GM19372 (cell line): ENCODE data around the gene DIPK1B.
"Not testable (repeated sequence)": the region's sequence is repeated elsewhere in the genome, so short reads cannot be mapped to it uniquely, and the experiment has no call there.

ENCODE experiments used
- ATAC-seq: cut with Tn5 transposase; IDR thresholded peaks from one replicate; pipeline ENCODE4 v1.9.1; 2021; ENCODE audit warnings: mild to moderate bottlenecking, low read depth, moderate library complexity; ENCODE audit not compliant: unreplicated experiment

The DIPK1B gene

GRCh38 chr9:136762221-136762691, 49.9 kb downstream of the DIPK1B start:
- no peak for ATAC-seq

DNA sequence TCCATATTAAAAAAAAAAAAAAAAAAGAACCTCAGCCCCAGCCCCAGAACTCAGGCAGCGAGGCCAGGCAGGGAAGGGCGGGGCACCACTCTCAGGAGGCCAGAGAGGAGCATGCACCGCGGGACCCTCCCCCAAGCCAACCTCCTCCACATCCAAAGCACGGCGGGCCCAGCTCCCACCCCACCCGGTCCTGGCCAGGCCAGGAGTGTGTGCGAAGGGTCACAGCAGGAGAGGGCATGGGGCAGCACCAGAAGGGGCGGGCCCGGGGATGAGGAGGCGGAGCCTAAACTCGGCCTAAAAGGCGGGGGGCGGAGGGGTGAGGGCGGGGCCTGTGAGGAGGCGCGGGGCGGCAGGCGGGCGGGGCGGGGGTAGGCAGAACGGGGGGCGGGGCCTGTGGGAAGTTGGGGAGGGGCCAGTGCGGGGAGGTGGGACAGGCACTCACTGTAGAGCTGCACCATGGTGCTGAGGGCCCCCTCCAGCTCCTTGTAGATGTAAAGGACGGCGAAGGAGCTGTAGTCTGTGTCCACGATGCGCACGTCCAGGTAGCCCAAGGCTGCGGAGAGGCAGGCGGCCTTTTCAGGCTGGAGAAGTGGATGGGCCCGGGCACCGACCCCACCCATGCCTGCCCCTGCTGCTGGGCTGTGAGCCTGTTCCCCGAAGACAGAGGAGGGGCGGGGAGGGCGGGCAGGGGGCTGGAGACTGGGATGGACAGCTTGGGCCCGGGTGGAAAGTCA, 50.7 kb downstream of the DIPK1B start:
- no peak for ATAC-seq

DNA sequence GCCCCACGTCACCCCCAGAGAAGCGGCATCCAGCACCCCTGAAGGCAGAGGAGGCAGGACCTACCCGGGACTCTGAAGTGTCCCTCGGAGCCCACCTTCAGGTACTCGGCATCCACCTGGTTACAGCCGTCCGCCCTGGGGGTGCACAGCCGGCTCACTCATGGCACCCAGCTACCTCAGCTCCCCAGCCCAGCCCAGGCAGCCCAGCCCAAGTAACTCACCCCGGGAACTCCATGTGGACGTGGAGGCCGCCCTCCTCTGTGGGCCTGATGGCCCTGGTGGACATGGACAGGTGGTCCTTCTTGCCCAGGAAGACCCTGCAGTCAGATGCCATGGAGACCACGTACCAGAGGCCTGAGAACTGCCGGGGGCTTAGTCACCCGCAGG, 51.3 kb downstream of the DIPK1B start:
- ATAC-seq: no peak

DNA sequence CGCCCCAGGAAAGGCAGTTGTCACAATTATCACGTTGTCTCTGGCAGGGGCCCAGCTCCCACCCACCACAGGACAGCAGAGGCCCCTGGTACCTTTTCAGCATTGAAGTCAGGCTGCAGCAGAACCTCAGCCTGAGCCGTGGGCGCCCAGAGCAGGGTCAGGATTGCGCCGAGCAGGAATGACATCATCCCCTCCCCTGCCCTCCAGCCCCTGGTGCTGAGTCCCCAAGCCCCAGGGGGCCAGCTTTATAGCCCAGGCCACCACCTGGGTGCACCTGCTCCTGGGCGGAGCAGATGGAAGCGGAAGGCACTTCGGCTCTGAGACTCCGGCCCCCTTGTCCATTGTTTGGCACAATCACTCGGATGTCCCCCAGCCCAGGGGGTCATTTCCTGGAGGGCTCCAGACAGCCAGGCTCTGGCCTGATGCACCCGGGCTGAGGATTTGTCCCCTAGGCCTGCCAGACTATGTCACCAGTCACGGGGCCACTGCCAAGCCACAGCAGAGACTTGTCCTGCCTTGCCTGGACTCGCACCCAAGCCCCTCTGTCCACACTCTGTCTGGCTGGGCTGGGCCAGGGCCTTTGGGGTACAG, 52.0 kb downstream of the DIPK1B start, which contains the start of gene LCN15:
Gene LCN15, minus strand, starts transcription at position 218 of the 591 bp plus-strand sequence. Its CDS starts 30 bp downstream, at position 188.
- ATAC-seq: no peak

DNA sequence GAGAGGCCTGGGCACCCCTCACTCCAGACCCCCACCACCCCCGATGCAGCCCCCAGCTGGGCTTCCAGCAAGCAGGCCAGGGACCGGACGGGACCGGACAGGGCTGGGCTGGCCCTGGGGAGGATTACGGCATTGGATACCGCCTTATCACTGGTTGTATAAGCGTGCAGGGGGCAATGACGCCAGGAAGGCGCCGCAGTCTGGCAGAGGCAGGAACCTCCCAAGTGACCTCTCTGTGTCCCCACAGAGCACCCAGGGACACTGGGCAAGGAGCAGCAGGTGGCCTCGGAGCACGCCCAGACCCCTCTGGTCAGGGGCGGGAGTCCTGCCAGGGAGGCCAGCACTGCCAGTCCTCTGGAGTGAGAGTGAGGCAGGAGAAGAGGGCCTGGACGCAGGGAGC, 52.7 kb downstream of the DIPK1B start:
- ATAC-seq: no peak

GRCh38 chr9:136765745-136766409, 53.5 kb downstream of the DIPK1B start:
- ATAC-seq: not testable (repeated sequence)

GRCh38 chr9:136766410-136767120, 54.2 kb downstream of the DIPK1B start:
- not testable (repeated sequence) for ATAC-seq

DNA sequence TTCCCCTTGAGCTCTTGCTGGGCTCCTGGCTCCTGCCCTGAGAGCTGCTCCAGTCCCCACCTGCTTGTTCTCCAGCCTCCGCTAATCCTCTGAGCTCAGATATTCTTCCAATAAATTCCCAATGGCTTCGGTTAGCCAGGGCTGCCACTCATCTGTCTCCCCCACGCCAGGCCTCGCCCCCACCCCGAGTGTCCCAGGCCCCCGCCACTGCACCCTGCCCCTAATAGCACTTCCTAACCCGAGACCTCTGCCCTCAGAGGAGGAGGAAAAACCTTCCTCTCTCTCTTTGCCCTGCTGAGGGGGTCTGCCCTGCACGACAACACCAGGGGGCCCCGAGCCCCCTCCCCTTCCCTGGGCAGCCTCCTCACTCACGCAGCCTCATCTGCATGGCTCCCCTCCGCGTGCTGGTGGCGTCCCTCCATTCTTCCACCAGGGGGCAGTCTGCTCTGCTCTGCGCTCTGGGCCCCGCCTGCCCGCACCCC, 57.4 kb downstream of the DIPK1B start:
- no peak for ATAC-seq

DNA sequence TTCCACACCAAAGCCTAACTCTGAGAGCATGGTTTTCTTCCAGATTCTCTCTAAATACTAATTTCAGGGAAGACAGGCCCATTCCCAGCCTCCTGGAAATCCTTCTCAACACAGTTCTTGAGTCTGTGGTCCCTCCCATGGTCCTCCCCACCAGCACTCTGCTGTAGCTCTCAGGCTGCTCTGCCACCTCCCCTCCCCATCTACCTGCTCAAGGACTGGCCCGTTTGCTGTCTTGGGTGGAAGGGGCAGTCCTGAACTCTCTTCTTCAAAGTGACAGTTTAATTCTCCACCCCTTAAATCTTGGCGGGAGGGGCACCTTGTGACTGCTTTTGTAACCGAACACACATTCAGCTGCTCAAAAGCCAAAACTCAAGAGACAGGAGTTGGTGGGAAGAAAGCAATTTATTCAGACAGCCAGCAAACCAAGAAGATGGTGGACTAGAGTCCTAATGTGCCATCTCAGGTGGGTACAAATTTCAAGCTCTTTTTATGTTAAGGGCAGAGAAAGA, 59.6 kb downstream of the DIPK1B start:
- no peak for ATAC-seq

DNA sequence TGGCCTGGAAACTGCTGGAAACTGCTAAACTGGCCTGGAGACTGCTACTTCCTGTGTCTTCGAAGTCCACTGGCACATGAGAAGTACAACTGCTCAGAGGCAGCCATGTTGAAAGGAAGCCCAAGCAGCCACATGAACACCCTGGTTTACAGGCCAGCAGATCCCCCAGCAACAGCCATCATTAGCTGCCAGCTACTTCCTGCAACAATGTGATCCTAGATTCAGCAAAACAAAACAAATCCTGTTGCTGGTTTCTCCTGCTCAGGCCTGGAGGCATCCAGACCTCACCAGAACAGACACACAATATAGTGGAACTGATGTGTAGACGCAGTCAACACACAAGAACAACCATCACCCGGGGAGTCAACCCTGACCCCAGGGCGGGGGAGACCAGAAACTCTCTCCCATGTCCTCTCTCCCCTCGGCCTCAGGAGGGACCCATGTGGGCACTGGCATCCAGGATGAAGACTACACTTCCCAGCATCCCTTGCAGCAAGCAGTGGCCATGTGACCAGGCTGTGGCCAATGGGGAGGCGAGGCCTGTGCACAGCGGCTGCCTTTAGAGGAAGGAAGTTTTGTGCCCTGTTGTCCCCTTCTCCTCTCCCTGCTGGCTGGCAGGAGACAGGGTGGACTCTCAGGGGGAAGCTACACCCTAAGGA, 61.1 kb downstream of the DIPK1B start:
- no peak for ATAC-seq
